ENCODE results near the gene GPR68. TPM values are rescaled to one million over a fixed set of nuclear protein-coding genes. Genes with fewer than 3 reads are reported as not detected.

Gene GPR68
- polyA plus RNA-seq, 1 donor from 2014 or later = 2.1 TPM

- Histone ChIP-seq H3F3A (ENCODE audit: insufficient read depth, low read length, poor library complexity, severe bottlenecking) (no peaks in the 10 kb centered on the region), H2AFZ (ENCODE audit: low read depth, low read length) (no peak overlapping the region), H3K9ac (ENCODE audit: low read length) (no peak overlapping the region), H3K27me3 (ENCODE audit: insufficient read depth, low read depth, low read length) (no peaks in the 10 kb centered on the region), H3K9me3 (ENCODE audit: low read length) (no peaks in the 10 kb centered on the region), H3K4me2 (ENCODE audit: low read length) (no peak overlapping the region), H3K36me3 (ENCODE audit: insufficient read depth, low read length) (peaks cover 10% of the 10 kb centered on the region), H3K9me2 (ENCODE audit: insufficient read depth, low read length) (no peaks in the 10 kb centered on the region), H4K20me1 (ENCODE audit: insufficient read depth) (no peaks in the 10 kb centered on the region), H3K27ac (ENCODE audit: low read length) (no peak overlapping the region), H3K79me2 (replicated peaks; ENCODE audit: insufficient read depth, low read length) (no peaks in the 10 kb centered on the region), H3K4me3 (ENCODE audit: low read length) (no peak overlapping the region)
- TF ChIP-seq CTCF (IDR thresholded peaks at IDR 0.05; ENCODE audit: poor library complexity, severe bottlenecking) (no peak), EZH2 (IDR thresholded peaks at IDR 0.05; ENCODE audit: borderline replicate concordance, insufficient read depth, low read length, poor library complexity, severe bottlenecking) (no peak), REST (IDR thresholded peaks at IDR 0.05; ENCODE audit: borderline replicate concordance) (no peak), MXI1 (conservative IDR thresholded peaks at IDR 0.05; ENCODE audit: poor library complexity, severe bottlenecking) (no peak), SMC3 (conservative IDR thresholded peaks at IDR 0.05; ENCODE audit: poor library complexity) (no peak), POLR2AphosphoS5 (IDR thresholded peaks at IDR 0.05) (no peak), TAF1 (IDR thresholded peaks at IDR 0.05; ENCODE audit: low read depth) (no peak), EP300 (conservative IDR thresholded peaks at IDR 0.05; ENCODE audit: poor library complexity, severe bottlenecking) (no peak), RAD21 (conservative IDR thresholded peaks at IDR 0.05) (no peak)
These were observed 39.0 kb downstream of the GPR68 start for GRCh38 chr14:91205459-91205858.

- TF ChIP-seq POLR2AphosphoS5 (IDR thresholded peaks at IDR 0.05) = no peak
- TF ChIP-seq EZH2 (IDR thresholded peaks at IDR 0.05; ENCODE audit: borderline replicate concordance, insufficient read depth, low read length, poor library complexity, severe bottlenecking) = no peak
- no peak for TF ChIP-seq SMC3 (conservative IDR thresholded peaks at IDR 0.05; ENCODE audit: poor library complexity)
- H3K9ac ChIP-seq (ENCODE audit: low read length) = no peak overlapping the region
- H3K36me3 ChIP-seq (ENCODE audit: insufficient read depth, low read length) = peaks cover 10% of the 10 kb centered on the region
- no peaks in the 10 kb centered on the region for H3K27me3 ChIP-seq (ENCODE audit: insufficient read depth, low read depth, low read length)
- no peaks in the 10 kb centered on the region for H3K9me2 ChIP-seq (ENCODE audit: insufficient read depth, low read length)
- H2AFZ ChIP-seq (ENCODE audit: low read depth, low read length) = no peak overlapping the region
- no peak overlapping the region for H3K27ac ChIP-seq (ENCODE audit: low read length)
- no peaks in the 10 kb centered on the region for H4K20me1 ChIP-seq (ENCODE audit: insufficient read depth)
- H3K9me3 ChIP-seq (ENCODE audit: low read length) = no peaks in the 10 kb centered on the region
- H3F3A ChIP-seq (ENCODE audit: insufficient read depth, low read length, poor library complexity, severe bottlenecking) = no peaks in the 10 kb centered on the region
- no peaks in the 10 kb centered on the region for H3K79me2 ChIP-seq (replicated peaks; ENCODE audit: insufficient read depth, low read length)
- no peak overlapping the region for H3K4me3 ChIP-seq (ENCODE audit: low read length)
- no peak overlapping the region for H3K4me2 ChIP-seq (ENCODE audit: low read length)
These were observed 39.8 kb downstream of the GPR68 start for GRCh38 chr14:91204657-91205056.

Data from neural cell (in vitro differentiated cells).